Activated T-cell treated with anti-CD3 and anti-CD28 coated beads, Interleukin-2, amount 50 U/mL, for 4 hours (primary cell): ENCODE data around the gene TPRG1L. TPM values are rescaled to one million over a fixed set of nuclear protein-coding genes. Genes with fewer than 3 reads are reported as not detected.

Experiments
- ATAC-seq, 2 donors: fragments of 200-7000 bp; cut with Tn5 transposase; one replicate each; pipeline ENCODE4 v1.10.0; 2021
- DNase-seq: peaks from one replicate; pipeline ENCODE4 v3.0.0-alpha.2; 2020
- H3K27me3 Mint-ChIP-seq: one replicate; pipeline ENCODE4 v1.8.0; 2021; ENCODE audit warnings: low read depth, mixed read lengths
- H3K36me3 Mint-ChIP-seq: one replicate; pipeline ENCODE4 v1.8.0; 2022; ENCODE audit warnings: mixed read lengths; ENCODE audit not compliant: insufficient read depth
- H3K4me1 Mint-ChIP-seq: one replicate; pipeline ENCODE4 v1.8.0; 2021; ENCODE audit warnings: low read depth, mixed read lengths
- H3K4me3 Mint-ChIP-seq: one replicate; pipeline ENCODE4 v1.8.0; 2021; ENCODE audit warnings: mild to moderate bottlenecking, moderate library complexity, mixed read lengths
- H3K9me3 Mint-ChIP-seq: one replicate; pipeline ENCODE4 v1.8.0; 2021; ENCODE audit warnings: mixed read lengths
- total RNA-seq, 3 donors: library from RNA; stranded (reverse); gene quantifications; one replicate each; pipeline ENCODE4 v1.2.1, GENCODE V29; 2021

TPRG1L gene
- total RNA-seq, 3 donors from 2014 or later: 15.0 to 17.6 (median 16.0) TPM

GRCh38 chr1:3623441-3624199 is 1.2 kb upstream of the TPRG1L start:
- DNase-seq (no peak), ATAC-seq (no peak)
- H3K36me3 Mint-ChIP-seq: no peaks in the 10 kb centered on the region
- peak overlapping the region; percentile 93 for H3K4me3 Mint-ChIP-seq
- H3K27me3 Mint-ChIP-seq: no peaks in the 10 kb centered on the region
- no peaks in the 10 kb centered on the region for H3K9me3 Mint-ChIP-seq
- H3K4me1 Mint-ChIP-seq: peaks cover 50% of the 10 kb centered on the region

DNA sequence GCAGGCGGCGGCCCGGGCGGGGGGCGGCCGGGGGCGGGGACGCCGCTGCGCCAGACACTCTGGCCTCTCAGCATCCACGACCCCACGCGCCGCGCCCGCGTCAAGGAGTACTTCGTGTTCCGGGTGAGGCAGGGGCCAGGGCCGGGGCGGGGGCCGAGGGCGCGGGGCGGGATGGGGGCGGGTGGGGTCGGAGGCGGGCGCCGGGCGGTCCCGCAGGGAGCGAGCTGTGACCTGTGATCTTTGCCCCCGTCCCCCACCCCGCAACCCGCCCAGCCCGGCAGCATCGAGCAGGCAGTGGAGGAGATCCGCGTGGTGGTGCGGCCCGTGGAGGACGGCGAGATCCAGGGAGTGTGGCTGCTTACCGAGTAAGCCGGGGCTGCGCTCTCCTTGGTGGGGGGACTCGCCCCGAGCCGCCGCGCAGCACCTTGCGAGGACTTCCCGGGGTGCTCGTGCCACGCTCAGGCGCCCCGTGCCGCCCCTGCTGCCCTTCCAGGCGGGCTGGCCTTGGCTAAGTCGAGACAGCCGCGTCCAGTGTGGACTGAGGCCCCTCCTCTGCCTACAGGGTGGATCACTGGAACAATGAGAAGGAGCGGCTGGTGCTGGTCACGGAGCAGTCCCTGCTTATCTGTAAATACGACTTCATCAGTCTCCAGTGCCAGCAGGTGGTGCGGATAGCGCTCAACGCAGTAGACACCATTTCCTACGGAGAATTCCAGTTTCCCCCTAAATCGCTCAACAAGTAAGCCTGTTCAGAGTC is 514 bp downstream of the TPRG1L start:
- no peaks in the 10 kb centered on the region for H3K9me3 Mint-ChIP-seq
- H3K4me3 Mint-ChIP-seq: peak overlapping the region; percentile 93
- no peaks in the 10 kb centered on the region for H3K27me3 Mint-ChIP-seq
- peaks cover 6% of the 10 kb centered on the region for H3K36me3 Mint-ChIP-seq
- peak; percentile 20 for DNase-seq
- peak; percentile 29 to 33 for ATAC-seq
- H3K4me1 Mint-ChIP-seq: peaks cover 38% of the 10 kb centered on the region

DNA sequence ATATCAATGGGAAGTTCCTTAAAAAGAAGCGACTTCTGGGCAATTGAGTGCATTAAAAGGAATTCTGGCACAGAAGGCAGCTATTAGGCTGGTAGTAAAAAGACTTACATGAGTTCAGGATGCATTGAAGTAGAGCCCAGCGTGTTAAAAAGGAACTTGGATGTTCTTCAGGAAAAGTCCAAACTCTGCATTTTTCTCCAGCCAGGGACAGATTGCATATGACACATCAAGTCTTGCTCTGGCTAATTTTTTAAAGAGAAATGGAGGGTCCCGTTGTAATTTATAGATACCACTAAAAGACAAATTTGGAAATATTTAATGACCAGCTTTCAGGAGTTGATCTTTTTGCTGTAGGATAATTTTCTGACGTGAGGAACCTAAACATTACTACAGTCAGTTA is 1.2 kb downstream of the TPRG1L start:
- Mint-ChIP-seq H3K4me3 (peak overlapping the region; percentile 93), H3K27me3 (no peaks in the 10 kb centered on the region), H3K36me3 (peaks cover 8% of the 10 kb centered on the region), H3K9me3 (no peaks in the 10 kb centered on the region), H3K4me1 (peaks cover 32% of the 10 kb centered on the region)
- ATAC-seq (no peak), DNase-seq (no peak)

GRCh38 chr1:3627515-3628253 is 2.9 kb downstream of the TPRG1L start:
- ATAC-seq: no peak
- Mint-ChIP-seq H3K4me3 (no peak overlapping the region), H3K36me3 (peaks cover 8% of the 10 kb centered on the region)

GRCh38 chr1:3628445-3628844 is 3.6 kb downstream of the TPRG1L start:
- H3K4me1 Mint-ChIP-seq: peaks cover 16% of the 10 kb centered on the region
- no peak for DNase-seq
- H3K27me3 Mint-ChIP-seq: no peaks in the 10 kb centered on the region
- no peak overlapping the region for H3K4me3 Mint-ChIP-seq
- H3K9me3 Mint-ChIP-seq: no peaks in the 10 kb centered on the region
- H3K36me3 Mint-ChIP-seq: peaks cover 10% of the 10 kb centered on the region
- no peak for ATAC-seq

More at GRCh38 chr1:3627515-3628253, 2.9 kb downstream of the TPRG1L start:
- DNase-seq: no peak
- Mint-ChIP-seq H3K27me3 (no peaks in the 10 kb centered on the region), H3K4me1 (peaks cover 23% of the 10 kb centered on the region), H3K9me3 (no peaks in the 10 kb centered on the region)

- DNase-seq: no peak
- no peak overlapping the region for H3K4me3 Mint-ChIP-seq
- H3K36me3 Mint-ChIP-seq: peaks cover 14% of the 10 kb centered on the region
- no peaks in the 10 kb centered on the region for H3K27me3 Mint-ChIP-seq
- ATAC-seq: no peak
- H3K4me1 Mint-ChIP-seq: peaks cover 7% of the 10 kb centered on the region
- no peaks in the 10 kb centered on the region for H3K9me3 Mint-ChIP-seq
Measured at GRCh38 chr1:3629561-3630160, 4.8 kb downstream of the TPRG1L start.

DNA sequence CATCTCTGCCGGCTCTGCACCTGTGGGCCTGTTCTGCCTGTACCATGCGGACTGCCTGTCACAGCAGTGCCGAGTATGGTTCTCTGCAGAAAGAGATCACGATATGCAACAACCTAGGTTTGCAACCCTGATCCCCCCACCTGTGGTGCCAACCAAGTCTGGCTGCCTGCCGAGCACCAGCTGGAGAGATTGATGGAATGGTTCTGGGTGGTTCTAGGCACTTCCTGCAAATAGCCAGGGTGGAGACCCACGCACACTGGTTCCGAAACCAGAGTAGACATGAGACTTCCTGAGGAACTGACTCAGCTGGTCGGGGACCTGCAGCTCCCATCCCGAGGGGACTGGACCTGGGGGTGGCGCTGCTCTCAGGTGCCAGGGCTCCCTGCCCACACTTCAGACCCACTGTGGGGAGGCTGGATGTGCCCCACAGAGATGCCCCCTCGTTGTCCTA is 5.4 kb downstream of the TPRG1L start:
- peaks cover 15% of the 10 kb centered on the region for H3K36me3 Mint-ChIP-seq
- H3K27me3 Mint-ChIP-seq: no peaks in the 10 kb centered on the region
- no peak for ATAC-seq
- DNase-seq: no peak
- H3K9me3 Mint-ChIP-seq: no peaks in the 10 kb centered on the region
- H3K4me3 Mint-ChIP-seq: no peak overlapping the region
- H3K4me1 Mint-ChIP-seq: peaks cover 7% of the 10 kb centered on the region

- Mint-ChIP-seq H3K36me3 (peaks cover 19% of the 10 kb centered on the region), H3K4me1 (peaks cover 3% of the 10 kb centered on the region), H3K27me3 (no peaks in the 10 kb centered on the region)
Measured at GRCh38 chr1:3630914-3631313, 6.1 kb downstream of the TPRG1L start.

DNA sequence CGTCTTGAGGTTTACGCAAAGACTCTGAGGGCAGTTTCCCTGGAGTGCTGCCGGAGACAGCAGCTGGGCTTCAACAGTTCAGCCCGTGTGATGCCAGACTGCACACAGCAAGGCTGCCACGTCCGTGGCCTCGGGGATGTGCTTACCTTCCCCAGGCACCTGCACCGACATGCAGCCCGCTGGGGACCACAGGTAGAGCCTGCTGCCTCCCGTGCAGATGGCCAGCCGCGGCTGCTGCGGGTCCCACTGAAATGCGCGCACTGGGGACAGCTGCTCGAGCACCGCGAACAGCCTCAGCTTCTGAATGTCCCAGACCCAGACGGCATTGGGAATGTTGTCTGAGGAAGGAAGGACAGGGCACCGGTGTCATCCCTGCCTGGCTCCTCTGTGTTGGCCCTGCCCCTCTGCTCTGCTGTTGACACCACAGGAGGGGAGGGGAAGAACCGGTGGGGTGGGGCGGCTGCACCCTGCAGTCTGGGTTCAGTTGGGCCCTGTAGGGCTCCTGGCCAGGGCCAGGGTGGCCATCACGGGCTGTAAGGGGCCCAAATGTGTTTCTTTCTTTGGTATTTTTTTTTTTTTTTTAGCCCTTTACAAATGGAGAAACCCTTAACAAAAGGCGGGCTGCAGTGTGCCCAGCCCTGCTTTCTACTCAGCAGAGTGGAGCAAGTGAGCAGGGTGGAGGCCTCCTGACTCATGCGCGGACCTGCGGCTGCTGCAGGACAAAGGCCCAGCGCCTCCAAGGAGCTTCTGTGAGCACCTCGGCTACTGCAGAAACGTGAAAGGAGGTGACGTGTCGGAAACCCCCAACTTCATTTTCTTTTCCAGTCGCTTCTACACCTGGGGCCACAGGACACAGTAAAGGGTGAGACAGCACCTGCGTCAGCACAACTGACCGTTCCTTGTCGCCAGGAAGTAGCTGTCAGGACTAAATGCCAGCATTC is 6.8 kb downstream of the TPRG1L start:
- no peaks in the 10 kb centered on the region for H3K9me3 Mint-ChIP-seq
- no peak for DNase-seq
- no peaks in the 10 kb centered on the region for H3K4me1 Mint-ChIP-seq
- peaks cover 23% of the 10 kb centered on the region for H3K36me3 Mint-ChIP-seq
- no peaks in the 10 kb centered on the region for H3K27me3 Mint-ChIP-seq
- no peak for ATAC-seq
- no peak overlapping the region for H3K4me3 Mint-ChIP-seq

More at GRCh38 chr1:3630914-3631313, 6.1 kb downstream of the TPRG1L start:
- no peaks in the 10 kb centered on the region for H3K9me3 Mint-ChIP-seq
- DNase-seq (no peak), ATAC-seq (no peak)
- no peak overlapping the region for H3K4me3 Mint-ChIP-seq

DNA sequence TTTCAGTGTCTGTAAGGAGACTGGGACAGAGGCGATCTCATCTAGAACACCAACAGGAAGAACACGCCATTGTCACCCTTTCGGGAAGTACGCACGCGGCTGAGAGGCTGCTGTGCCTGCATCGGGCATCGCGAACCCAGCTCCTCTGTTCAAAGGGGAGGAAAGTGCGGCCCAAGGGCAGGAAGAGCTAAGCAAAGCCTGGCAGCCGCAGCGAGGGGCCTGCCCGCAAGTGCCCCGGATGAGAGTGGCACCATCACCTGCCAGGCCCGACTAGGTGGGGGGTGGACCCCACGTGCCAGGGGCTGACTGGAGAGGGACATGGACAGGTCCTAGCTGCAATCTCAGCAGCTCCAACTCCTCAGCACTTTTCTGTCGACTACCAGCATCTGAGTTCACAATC is 7.5 kb downstream of the TPRG1L start:
- ATAC-seq (no peak), DNase-seq (no peak)
- no peak overlapping the region for H3K4me3 Mint-ChIP-seq
- H3K4me1 Mint-ChIP-seq: no peaks in the 10 kb centered on the region
- no peaks in the 10 kb centered on the region for H3K27me3 Mint-ChIP-seq
- no peaks in the 10 kb centered on the region for H3K9me3 Mint-ChIP-seq
- peaks cover 28% of the 10 kb centered on the region for H3K36me3 Mint-ChIP-seq

- no peak for ATAC-seq
- H3K36me3 Mint-ChIP-seq: peaks cover 28% of the 10 kb centered on the region
- H3K27me3 Mint-ChIP-seq: no peaks in the 10 kb centered on the region
- H3K9me3 Mint-ChIP-seq: no peaks in the 10 kb centered on the region
- H3K4me3 Mint-ChIP-seq: no peak overlapping the region
- no peaks in the 10 kb centered on the region for H3K4me1 Mint-ChIP-seq
- no peak for DNase-seq
Measured at GRCh38 chr1:3632716-3633343, 8.0 kb downstream of the TPRG1L start.

GRCh38 chr1:3633344-3634058 is 8.7 kb downstream of the TPRG1L start:
- no peaks in the 10 kb centered on the region for H3K4me1 Mint-ChIP-seq
- ATAC-seq: no peak
- H3K9me3 Mint-ChIP-seq: no peaks in the 10 kb centered on the region
- DNase-seq: no peak
- H3K4me3 Mint-ChIP-seq: no peak overlapping the region
- H3K36me3 Mint-ChIP-seq: peaks cover 31% of the 10 kb centered on the region
- H3K27me3 Mint-ChIP-seq: no peaks in the 10 kb centered on the region
